Skeletal muscle cell (primary cell): ENCODE results near the gene LSAMP.

Experiments
- DNase-seq: peaks from one replicate; pipeline ENCODE4 v3.0.0-alpha.2; 2010; ENCODE audit warnings: low read depth
- H3K4me3 ChIP-seq: 2 replicates; pipeline ENCODE4 v1.5.1; 2011; ENCODE audit warnings: low read depth, mild to moderate bottlenecking, control low read depth, low read length, moderate library complexity

The LSAMP gene

DNA sequence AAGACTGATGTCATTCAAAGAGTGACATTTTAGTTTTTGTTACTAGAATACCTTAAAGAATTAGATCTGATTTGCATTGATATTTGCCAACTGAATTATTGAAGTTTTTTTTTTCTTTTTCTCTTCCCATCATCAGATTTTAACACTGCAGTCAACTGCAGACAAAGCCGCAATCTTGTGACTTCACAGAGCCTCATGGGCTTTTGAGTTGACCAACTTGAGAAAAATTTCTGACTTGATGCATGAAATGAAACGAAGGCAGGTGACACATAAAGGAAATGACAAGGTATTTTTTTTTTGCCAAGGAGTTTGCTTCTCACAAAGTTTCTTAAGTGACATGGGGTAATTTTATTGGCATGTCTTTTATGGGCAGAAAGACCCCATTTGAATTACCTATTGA, 438.3 kb downstream of the LSAMP start:
- H3K4me3 ChIP-seq: no peak overlapping the region
- DNase-seq: no peak

DNA sequence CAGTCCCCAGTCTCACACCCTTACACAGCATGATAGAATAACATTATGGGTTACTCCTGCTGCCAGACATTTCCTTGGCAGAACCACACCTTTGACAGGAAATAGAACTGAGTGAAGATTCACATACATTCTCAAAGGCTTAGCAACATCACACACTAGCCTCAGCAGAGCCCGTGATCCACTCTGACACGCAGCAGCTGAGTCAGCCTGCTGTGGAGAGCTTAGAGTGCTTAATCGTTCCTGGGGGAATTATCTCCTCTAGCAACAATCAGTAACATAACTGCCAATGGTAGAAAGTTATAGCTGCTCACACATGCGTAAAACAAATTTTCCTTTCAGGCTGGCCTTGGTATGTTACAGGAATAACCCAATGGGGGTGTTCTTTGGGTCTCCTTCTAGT, 439.9 kb downstream of the LSAMP start:
- H3K4me3 ChIP-seq: no peak overlapping the region
- peak; percentile 99 for DNase-seq

DNA sequence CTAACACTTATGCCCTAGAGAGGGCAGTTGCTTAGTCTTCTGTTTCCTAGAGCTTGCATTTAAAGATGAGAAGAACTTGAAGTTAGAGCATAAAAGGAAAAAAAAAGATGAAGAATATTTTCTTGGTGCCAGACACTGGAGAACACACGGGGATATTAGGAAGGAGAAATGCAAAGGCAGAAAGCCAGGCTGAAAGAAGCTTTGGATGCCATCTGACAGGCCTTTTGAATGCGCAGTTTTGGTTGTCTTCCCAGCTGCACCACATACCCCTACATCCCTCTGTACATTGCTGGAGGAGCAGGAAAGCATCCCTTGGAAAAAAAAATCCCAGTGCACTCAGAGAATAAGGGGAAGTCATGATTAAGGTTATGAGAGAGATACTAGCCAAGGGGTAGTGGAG, 443.1 kb downstream of the LSAMP start:
- no peak overlapping the region for H3K4me3 ChIP-seq
- no peak for DNase-seq

DNA sequence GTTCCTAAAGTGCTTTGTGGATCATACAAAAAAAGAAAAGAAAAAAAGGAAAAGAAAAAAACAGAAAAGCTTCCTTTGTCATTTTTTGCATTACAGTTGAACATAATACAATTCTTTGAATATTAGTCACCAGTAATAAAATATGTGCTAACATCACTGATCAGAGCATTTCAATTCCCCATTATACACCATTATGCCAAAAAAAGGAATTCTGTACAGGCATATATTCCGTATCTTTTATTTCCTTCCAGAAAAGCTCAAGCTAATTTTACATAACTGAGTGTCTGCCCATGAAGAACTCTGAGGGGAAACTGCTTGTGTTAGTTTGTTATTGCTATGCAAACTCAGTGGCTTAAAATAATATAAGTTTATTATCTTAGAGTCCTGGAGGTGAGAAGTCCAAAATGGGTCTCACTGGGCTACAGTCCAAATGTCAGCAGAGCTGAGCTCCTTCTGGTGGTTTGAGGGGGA, 444.1 kb downstream of the LSAMP start:
- no peak overlapping the region for H3K4me3 ChIP-seq
- no peak for DNase-seq

DNA sequence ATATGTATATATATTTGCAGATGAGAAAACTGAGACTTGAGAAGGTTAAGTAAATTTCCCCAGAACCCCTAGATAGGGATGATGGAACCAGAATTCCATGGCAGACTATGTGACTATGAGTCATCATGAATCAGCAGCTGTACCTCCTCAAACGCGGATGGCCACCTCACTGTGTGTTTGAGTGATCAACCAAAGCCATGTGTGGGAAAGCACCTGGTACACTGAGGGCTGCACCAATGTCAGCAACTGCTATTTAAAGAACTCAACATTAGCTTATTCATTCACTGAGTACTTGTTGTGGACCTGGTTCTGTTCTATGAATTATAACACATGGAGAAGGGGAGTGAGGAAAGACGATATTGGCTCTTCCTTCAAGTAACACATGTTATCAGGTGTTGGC, 445.0 kb downstream of the LSAMP start:
- H3K4me3 ChIP-seq: no peak overlapping the region
- DNase-seq: peak; percentile 96

DNA sequence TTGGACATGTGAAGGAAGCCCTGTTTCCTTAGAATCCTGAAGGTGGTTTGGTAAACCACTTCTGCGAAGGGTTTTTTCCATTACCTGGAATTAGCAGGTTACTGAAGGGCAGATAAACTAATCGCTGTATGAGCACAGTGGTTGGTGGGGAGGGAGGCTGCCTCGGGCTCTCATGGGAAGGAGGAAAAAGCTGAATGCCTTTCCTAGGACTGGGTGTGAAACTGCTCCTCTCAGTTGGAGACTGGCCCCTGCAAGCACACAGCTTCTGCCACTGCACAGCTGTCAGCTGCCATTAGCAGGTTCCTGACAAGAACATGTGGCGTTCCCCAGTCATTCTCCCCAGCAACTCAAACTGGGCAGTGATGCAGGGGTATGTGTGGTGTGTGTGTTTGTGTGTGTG, 445.7 kb downstream of the LSAMP start:
- no peak overlapping the region for H3K4me3 ChIP-seq
- DNase-seq: no peak

DNA sequence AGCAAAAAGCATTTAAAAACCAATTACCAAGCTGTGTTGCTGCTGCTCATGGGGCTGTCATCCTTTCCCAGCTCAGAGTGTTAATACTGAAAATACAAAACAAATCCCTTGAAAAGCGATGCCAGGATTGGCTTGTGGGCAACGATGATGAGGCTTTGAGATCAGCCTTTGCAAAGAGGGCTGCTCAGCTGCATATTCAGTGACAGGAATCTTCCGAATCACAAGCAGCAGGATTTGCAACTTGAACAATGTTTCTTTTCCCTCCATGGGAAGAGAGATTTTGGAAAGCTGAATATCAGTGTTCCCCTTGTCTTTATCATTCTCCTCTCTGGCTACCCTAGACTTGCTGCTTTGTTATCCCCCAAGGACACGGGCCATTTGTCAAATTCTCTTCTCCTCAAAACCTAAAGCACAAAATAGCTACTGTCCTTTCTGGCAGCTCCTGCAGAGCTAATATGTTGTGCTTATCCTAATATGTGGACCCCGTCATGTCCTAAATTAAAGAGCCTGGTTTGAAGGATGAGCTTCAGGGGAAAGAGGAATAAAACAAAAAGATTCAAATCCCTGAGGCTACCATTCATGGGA, 446.2 kb downstream of the LSAMP start:
- no peak overlapping the region for H3K4me3 ChIP-seq
- no peak for DNase-seq

DNA sequence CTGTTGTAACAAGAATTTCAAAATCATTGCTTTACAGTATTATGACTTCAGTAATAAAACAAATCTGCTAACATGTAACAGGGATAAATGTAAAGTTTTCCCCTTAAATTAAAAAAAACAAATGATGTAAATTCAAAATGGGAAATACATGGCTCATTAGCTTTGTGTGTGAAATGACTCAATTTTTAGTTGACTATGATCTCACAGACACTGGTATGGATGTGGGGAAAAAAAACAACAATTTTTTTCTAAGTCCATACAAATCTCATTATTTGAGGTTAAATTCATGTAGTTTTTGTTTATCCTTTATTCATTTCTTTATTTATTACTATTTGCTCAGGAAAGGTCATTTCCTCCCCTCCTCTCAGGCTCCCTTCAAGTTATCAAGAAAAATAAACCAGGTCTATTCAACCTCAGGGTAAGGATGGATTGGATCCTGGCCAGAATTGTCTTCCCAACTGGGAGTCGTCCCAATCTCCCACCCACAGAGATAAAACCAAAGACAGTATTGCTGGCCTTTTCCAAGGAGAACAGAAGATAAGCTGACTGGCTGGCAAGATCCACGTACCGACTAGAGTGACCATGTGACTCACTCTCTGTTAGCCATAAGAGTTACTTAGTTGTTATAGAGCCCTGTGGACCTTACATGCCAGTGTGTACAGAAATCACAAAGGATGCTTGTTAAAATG, 448.7 kb downstream of the LSAMP start:
- no peak for DNase-seq
- H3K4me3 ChIP-seq: no peak overlapping the region

DNA sequence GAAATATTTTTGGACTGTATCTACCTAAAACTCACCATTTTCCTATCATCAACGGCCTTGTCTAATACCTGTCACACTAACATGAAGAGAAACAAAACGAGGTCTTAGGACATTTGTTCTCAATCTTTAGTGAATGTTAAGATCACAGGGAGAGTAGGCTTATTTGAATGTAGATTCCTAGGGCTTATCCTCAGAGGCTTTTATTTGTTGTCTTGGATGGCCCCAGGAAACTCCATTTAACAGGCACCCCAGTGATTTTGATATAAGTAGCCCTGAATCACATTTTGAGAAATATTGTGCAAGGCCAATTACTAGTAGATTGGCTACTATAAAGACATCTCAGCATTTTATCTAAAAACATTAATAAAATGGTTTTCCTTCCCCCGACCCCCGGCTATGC, 454.6 kb downstream of the LSAMP start:
- no peak for DNase-seq
- H3K4me3 ChIP-seq: no peak overlapping the region

DNA sequence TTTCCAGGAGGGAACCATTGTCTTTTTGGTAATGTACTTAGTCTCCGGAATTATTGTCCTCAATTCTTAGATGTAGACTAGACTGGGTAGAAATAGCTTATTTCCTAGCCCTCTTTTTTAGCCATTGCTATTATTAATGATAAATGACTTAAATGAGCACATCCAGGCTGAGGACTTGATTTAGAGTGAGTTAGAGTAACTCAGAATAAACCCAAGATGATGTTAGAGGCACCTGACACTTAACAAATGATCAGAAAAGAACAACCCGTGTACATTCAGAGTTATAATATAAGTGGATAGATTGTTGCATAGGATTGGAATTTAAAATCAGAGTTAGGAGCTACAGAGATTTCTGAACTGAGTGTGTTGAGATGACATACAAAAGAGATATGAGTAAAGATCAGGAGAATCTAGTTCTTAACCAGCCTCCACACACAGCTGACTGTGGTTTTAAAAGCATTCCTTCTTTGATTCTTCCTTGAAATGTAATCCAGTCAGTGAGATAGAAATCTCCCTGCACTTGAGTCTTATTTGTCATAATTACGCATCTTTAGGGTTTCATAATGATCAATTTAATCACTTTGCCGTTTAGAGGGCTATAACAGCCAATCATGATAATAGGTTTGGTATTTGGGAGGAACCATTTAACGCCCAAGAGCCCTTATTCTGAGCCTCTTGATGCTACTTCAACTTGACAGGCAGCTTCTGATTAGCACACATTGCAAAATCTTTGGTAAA, 455.4 kb downstream of the LSAMP start:
- no peak overlapping the region for H3K4me3 ChIP-seq
- DNase-seq: no peak

DNA sequence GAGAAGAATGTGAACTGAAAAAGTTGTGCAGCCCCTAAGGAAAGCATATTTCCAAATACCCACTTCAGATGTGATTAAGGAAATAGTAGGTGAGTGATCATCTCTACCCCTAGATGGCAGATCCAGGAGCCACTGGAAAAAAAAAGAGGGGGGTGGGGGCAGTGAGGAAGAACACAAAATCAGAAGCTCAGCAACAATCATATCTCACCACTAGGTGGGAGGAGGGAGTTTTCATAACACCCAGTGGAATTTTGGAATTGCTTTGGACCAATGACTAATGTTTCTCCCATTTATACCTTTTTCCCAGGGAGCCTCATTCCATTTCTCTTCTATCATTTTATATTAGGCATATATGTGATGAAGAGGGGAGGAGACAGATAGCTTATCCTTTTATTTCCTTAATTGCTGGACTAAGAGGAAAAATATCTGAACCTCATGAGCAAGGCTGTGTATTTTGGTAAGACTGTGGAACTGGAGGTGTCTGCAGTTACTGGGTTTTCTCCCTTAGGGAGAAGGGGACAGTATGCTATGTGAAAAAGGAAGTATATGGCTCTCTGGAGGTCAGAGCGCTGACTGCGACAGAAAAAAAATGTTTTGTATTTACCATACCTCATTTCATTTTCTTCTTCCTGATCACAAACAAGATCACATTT, 458.6 kb downstream of the LSAMP start:
- no peak for DNase-seq
- H3K4me3 ChIP-seq: no peak overlapping the region

DNA sequence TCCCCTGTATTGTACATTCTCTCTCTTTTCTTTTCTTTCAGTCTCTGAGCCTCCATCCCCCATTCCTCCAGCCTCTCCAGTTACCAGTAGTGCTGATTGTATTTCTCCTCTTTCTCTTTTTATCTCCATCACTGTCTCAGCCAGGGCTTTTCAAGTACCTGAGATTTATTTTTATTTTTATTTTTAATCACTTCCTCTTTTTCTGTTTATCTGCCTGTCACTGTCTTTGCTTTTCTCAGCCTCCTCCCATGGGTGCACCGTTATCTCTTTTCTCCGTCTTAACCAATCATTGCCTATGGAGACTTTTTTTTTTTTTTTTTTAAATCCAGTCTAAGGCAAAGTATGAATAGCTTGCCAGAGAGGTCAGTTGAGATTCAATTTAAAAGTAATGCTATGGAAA, 462.7 kb downstream of the LSAMP start:
- no peak overlapping the region for H3K4me3 ChIP-seq
- DNase-seq: no peak

DNA sequence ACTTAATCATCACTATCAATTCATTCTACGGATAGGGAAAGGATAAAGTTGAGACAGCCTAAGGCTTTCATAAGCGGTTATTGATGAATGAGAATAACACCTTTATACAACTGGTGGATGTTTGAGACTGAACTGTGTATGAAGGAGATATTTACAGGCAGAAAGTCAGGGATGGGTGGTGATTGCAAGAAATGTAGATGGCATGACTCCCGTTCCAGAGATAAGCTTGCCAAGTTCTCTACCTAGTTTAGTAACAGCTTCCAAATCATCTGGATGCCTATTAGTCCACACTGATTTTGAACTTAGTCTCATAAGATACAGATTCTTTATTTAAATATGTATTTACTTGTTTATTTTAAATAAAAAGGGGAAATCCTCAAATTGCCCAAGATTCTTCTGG, 463.2 kb downstream of the LSAMP start:
- no peak overlapping the region for H3K4me3 ChIP-seq
- DNase-seq: no peak

DNA sequence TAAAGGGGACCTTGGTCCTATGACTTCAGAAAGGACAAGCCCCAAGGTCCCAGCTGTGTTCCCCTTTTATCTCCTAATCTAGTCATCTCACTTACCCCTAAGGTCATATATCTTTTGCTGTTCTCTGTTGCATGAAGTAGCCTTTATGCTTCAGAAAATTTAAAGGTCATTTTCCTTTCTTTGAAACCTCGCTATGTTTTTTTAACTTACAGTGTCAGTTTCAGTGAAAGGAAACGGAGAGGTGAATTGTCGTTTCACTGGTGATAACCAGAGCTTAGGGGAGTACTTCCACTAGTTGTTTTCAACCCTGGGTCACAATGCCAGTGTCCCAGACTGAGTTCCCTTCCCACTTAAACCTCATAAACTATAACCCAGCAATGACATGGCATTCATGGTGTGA, 464.6 kb downstream of the LSAMP start:
- DNase-seq: no peak
- H3K4me3 ChIP-seq: no peak overlapping the region

DNA sequence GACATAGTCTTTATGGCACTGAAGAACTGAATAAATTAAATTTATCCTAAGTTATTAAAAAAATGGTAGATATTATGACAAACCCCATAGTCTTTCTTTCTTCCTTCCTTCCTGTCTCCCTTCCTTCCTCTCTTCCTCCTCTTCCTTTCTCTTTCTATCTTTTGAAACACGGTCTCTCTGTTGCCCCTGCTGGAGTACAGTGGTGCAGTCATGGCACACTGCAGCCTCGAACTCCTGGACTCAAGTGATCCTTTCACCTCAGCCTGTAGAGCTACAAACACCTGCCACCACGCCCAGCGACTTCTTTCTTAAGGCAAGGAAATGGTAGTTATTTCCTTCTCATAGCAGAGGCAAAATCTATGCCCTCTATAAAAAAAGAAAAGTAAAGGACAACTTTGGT, 467.4 kb downstream of the LSAMP start:
- H3K4me3 ChIP-seq: no peak overlapping the region
- DNase-seq: no peak

DNA sequence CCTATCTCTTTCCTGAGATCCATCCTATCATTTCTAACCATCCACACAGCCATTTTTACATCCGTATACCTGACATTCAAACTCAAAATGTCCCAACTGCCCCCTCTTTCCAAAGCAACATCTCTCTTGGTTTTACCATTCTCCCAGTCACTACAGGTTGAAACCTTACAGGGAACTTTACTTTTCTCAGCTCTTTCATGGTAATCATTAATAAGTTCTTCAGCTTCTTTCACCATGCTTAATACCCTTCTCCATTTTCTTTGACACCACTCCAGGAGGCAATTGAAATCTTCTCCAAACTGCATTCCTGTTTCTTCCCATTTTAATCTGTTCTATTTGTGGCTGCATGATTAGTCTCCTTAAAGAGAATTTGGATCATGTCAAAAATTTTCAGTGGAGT, 469.5 kb downstream of the LSAMP start:
- DNase-seq: no peak
- no peak overlapping the region for H3K4me3 ChIP-seq

DNA sequence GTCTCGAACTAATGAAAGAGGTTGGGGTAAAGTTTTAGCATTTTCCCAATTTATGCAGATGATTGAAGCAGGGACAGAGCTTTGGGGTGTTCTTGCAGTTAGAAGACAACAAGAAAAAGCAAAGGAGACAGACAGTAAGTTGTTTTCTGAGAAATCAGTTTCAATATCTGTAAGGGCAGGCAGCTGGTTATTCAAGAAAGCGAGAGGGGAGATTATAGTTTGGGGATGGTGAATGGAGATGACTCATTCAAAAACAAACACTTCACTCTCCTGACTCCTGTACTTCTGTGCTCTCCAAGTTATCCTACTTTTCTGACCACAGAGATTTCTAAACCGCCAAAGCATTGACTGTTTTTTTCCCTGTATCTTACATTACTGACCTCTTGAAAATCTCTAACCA, 469.9 kb downstream of the LSAMP start:
- peak; percentile 63 for DNase-seq
- H3K4me3 ChIP-seq: no peak overlapping the region

DNA sequence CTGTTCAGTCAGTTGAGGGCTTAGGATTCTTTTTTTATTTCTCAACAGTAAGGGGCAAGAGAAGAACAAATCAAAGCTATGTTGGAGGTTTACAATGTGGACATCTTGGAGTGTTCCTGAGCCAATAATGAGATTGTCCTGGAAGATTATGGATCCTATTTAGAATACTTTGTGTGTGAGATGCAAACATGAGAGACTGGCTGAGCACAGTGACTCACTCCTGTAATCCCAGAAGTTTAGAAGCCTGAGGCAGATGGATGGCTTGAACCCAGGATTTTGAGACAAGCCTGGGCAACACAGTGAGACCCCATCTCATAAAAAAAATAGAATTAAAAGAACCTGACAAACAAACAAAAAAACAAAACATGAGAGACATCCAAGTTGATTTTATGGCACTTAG, 470.3 kb downstream of the LSAMP start:
- no peak for DNase-seq

DNA sequence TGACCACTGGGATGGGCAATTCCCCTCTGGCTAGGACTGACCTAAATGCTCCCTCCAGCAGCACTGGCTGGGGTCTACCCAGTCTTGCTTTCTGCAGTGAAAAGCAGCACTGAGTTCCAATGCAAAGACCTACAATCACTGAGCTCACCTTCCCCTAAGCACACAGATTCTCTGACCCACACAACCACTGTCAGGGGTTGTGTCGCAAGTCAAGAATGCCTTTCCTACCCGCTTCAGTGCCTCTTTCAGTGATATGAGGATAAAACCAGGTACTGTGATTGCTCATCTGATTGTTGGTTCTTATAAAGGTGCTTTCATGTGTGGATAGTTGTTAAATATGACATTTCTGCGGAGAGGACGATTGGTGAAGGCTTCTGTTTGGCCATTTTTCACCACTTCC, 476.4 kb downstream of the LSAMP start:
- no peak for DNase-seq
- H3K4me3 ChIP-seq: no peak overlapping the region

More for the DNA sequence above, 470.3 kb downstream of the LSAMP start:
- H3K4me3 ChIP-seq: no peak overlapping the region

DNA sequence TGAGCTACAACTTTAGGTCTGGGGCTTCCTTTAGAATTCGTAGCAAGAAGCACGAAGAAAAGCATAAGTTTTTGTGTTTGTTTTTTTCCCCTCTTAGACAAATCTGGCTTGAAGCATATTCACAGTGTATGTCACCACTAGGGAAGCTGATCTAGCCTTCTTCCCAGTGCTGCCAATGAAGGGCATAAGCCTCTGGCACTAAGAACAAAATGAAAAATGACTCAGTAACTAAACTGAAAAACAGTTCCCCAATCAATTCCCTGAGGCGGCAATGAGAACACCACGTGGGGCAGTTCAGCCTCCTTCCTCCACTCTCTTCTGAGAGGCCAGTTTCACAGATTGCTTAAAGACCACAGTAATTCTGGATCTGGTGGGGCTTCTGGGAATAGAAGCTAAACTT, 483.9 kb downstream of the LSAMP start:
- DNase-seq: peak; percentile 29
- no peak overlapping the region for H3K4me3 ChIP-seq
